Glomerular endothelial cell (primary cell): ENCODE measurements around the gene MAU2. TPM values are rescaled to one million over a fixed set of nuclear protein-coding genes. Genes with fewer than 3 reads are reported as not detected.

Source experiments
- DNase-seq: peaks from one replicate; pipeline ENCODE4 v3.0.0-alpha.2; 2011; ENCODE audit warnings: low read depth, low spot score; ENCODE audit errors: extremely low read depth
- total RNA-seq: library from RNA; depleted of rRNA; stranded (reverse); fragments of >200 nt; gene quantifications from 2 replicates; pipeline ENCODE4 v1.2.3, GENCODE V29; 2015

Gene MAU2
- total RNA-seq, 1 donor from 2014 or later, result 46.0 TPM

DNA sequence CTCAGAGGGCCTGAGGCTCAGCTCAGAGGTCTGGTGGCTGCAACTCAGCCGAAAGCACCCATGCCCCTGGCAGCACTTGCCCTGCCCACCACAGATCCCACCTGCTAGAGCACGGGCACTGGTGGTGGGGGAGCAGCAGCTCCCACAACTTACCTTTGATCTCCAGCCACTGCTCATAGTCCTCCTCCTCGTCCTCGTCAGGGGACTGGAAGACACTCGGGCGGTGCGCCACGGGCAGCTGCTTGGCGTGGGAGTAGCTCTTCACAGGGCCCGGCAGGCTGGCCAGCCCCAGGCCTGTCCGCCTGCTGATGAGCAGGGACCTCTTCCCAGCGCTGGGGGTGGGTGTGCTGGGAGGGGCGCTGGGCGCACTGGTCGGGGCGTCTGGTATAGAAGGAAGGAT lies 14.9 kb upstream of the MAU2 start:
- no peak for DNase-seq

- DNase-seq, result no peak
Observed at GRCh38 chr19:19306191-19306590, 14.4 kb upstream of the MAU2 start.

DNA sequence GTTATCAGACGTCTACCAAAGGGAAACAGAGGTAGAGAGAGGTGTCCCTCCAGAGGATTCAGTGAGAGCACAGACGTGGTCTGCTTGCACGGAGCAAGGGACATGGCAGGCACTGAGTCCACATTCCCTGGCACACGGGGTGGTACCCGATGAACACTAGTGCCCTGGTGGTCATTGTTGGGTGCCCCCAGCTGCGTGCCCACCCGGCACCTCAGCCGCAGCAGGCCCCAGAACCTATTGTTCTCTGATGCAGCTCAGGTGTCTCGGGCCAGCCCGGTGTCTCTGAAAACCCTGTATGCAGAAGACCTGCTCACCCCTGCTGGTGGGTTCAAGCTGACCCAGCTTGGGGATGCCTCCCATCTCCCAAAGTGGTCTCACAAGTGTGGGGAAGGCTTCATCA lies 12.3 kb upstream of the MAU2 start:
- DNase-seq, result no peak

GRCh38 chr19:19315444-19315843 lies 5.2 kb upstream of the MAU2 start:
- DNase-seq, result no peak

GRCh38 chr19:19316082-19316481 lies 4.5 kb upstream of the MAU2 start:
- no peak for DNase-seq

DNA sequence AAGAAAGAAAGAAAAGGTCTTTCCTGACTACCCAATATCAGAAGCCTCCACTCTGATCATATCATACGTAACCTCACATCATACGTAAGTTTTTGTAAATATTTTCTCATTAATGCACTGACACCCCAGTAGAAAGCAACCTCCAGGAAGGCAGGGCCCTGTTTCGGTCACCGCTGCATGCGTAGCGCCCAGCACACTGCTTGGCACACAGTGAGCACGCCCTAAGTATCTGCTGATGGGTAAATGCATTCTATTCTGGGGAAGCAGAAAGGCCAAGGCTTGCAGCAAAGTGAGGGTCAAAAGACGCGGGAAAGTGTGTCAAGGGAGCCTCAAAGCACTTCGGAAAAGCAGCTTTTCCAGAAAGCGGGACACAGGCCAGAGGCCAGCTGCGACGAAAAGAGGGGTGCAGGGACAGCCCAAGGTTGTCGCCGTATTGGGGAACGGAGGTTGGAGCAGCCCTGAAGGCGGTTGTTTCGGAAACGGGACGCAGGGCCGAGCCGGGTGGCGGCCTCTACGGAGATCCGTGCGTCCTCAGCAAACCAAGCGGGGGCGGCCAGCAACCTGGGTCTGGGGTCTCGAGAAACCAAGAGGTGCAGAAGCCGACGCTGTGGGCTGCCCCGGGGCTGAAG lies 783 bp upstream of the MAU2 start:
- DNase-seq, result no peak

DNA sequence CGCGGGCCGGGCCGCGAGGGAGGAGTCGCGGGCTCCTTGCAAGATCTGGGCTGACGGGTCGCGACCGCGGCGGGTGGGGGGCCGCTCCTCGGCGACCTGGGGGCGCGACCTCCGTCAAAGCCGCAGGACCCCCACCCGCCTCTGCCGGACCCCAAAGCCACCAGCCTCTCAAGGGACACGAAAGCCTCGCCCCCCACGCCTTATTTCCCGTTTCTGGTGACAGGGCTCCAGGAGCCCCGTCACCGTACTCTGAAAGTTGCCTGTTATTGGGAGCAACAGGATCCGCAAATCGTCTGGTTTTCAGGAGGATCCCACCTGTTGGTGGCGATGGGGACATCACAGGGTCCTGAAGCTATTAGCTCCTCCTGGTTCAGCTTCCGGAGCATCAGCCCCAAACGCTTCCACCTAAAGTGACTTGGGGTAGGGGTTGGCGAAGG lies 530 bp downstream of the MAU2 start:
- no peak for DNase-seq

DNA sequence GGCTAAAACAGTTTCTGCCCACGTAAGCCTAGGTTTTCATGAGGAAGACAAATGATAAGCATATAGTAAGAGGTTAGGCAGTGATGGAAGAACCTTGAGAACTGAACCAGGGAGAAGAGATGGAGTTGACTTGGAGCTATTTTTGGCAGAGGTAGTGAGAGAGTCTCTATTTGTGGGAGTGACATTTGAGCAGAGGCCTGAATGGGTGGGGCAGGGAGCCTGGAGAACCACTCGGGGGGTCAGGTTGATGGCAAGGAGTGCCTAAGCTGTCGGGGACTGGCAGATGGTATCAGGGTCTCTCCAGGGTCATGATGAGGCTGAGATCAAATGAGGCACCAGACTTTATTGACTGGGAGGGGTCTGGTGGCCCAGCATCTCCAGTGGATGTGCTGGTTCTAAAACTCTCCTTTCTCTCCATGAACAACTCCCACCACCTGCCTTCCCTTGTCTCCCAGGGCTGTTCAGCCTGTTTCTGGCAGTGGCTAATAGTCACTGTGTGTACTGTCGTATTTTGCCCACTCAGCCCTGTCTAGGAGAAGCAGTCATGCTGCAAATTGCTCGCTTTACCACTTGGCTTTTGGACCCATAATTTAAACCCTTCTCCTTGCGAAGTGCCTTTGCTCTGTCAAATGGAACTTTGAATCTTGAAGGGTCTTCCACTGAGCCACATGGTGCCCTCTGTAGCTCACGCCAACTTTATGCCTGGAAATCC lies 3.6 kb downstream of the MAU2 start:
- DNase-seq, result no peak

- DNase-seq, result no peak
Observed at GRCh38 chr19:19327672-19328071, 7.0 kb downstream of the MAU2 start.

- peak; percentile 16 for DNase-seq
Observed at GRCh38 chr19:19329126-19329525, 8.5 kb downstream of the MAU2 start.

DNA sequence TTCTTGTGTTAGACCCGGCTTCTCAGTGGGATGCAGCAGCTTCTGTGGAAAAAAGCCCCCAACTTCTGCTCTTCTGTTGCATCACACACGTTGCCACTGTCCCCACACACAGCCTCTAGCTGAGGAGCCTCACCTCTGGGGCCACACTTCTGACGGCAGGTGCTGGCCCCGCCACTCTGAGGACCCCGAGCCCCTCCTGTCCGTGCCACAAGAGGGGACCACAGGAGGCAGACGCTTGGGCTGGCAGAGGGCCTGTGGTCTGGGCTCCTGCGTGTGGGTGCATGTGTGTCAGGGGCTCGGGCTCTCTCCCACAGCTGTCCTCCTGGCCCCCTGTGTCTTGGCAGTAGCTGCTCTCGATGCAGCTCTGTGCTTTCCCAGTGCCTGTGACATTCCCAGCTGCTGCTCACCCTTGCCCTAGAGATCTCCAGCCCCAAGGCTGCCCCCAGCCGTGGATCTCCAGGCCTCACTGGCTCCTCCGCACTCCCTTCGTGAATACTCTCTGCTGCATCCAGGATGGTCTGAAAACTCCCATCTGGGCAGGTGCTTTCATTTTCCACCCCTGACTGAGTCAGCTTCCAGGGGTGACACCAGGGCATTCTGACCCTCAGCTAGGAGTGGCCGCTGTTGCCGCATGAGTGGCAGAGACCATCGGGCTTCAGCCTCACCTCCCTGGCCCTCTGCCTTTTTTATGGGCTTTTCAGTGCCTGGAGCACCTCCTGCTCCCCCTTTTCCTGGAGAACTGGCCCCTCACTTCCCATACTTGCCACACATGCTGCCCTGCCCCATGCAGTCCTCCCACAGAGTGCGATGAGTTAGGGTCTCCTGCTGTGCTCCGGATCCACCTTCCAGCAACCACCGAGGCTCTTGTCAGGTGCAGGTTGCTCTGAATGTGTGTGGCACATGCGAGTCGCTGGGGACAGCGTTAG lies 13.7 kb downstream of the MAU2 start:
- DNase-seq, result no peak

DNA sequence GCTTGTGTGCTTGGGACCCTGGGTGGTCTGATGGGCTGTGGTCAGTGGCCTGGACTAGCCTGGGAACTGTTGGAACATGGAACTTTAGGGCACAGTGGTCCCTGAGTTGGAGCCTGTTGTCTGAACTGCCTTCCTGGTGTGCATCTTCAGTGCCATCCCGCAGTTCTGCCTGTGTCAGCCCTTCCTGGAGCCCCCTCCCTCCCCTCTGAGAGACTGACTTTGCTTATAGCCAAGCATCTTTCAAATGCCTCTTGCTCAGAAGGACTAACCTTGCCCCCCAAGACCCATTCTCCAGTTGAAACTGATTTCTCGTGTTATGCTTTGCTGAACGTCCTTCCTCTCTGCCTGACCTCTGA lies 14.3 kb downstream of the MAU2 start:
- no peak for DNase-seq

DNA sequence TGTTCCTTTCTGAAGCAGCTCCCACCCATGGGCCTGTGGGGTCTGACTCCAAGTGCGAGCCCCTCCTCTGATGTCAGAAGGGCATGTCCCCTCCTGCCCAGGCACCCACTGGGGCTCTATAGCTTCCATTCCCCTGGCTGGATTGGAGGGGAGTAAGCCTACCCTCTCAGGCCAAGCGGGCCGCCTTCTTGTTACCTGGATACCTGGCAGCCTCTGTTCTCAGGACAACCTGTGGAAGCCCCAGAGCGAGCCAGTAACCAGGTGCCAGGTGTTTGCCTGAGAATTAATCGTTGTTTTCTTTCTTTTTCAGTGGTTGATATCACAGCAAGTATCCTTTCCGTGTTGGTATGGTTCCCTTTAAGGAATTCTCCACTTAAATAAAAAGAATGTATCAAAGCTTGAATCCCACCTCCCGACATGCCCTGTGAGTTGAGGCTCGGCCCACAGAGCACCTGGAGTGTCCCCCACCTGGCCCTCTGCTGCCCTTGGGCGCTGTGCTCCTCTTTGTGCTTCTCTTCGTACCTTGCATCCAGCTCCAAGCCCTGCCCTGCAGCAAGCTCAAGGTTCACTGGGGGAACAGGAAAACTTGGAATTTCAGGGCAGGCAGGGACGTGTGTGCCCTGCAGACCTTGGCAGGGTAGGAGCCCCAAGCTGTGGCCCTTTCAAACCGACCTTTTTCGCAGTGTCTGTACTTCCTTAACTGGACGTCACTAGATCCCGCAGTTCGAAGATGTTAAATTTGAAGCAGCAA lies 15.0 kb downstream of the MAU2 start:
- DNase-seq, result no peak

DNA sequence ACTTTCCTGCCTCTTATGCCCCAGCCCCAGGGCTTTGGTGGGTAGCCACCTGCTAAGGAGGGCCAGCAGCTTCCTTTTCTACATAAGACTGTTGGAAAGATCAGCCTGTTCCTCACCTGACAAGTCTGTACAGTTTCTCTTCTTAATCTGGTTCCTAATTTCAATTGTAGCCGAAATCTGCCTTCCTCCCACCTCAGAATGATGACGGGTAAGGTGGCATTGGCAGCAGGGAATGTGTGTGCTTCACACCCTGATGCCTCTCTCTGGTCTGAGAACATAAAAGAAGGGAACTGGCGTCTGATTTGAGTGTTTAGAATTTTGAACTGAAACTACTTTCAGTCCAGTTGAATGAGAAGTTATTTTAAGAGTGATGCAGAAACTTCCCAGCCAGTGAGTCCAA lies 16.0 kb downstream of the MAU2 start:
- no peak for DNase-seq

DNA sequence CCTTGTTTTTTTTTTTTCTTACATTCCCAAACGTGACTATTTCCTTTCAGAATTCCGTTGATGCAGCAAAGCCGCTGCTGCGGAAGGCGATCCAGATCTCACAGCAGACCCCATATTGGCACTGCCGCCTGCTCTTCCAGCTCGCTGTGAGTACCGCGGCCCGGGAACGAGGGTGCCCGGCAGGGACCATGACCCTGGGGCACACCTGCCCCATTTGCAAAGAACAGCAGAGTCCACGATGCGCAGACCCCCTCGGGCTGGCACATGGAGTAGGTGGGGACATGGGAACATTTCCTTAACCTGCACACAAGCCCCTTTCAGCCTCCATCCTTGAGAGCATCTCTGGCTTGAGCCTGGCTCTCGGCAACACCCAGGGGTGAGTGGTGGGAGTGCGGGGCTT lies 16.5 kb downstream of the MAU2 start:
- DNase-seq, result no peak

DNA sequence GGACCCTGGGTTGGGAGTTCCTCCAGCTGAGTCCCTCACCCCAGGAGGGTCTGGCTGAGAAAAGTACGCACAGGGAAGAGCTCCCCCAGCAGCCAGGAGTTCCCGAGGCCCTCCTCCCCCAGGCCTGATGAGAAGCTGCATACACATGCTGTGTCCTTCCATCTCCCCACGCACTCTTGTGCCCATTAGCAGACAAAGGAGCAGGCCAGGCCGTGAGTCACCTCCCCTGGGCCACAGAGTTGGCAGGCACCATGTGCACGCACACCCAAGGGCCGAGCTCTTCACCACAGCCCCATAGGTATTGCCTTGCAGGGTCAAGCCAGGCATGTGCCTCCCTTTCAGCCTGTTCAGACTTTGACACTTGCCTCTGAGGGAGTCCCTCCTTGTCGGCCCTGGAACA lies 17.5 kb downstream of the MAU2 start:
- DNase-seq, result no peak

- DNase-seq, result no peak
Observed at GRCh38 chr19:19341026-19341425, 20.4 kb downstream of the MAU2 start.

GRCh38 chr19:19342086-19343015 lies 21.7 kb downstream of the MAU2 start:
- no peak for DNase-seq

DNA sequence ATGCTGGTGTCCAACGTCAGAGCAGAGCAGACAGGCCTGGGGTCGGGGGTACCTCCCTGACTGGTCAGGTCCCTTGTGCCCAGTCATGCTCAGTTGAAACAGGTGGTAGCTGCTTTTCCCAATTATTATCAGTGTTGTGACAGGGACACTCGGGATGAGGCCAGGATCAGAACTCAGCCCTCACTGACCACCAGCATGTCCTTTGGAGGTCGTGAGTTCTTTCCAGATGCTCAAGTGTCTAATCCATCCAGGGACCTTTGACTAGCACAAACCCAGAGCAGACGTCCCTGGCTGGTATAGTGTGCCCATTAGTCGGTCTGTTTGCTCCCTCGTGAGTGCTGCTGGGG lies 22.4 kb downstream of the MAU2 start:
- DNase-seq, result no peak

- no peak for DNase-seq
Observed at GRCh38 chr19:19343762-19344161, 23.1 kb downstream of the MAU2 start.
